Esophagus squamous epithelium (tissue), 5 donors: ENCODE measurements around the gene ACTL10. TPM values are rescaled to one million over a fixed set of nuclear protein-coding genes. Genes with fewer than 3 reads are reported as not detected.

Source experiments
- DNase-seq: peaks from one replicate; lab custom pipeline; 2025; lab: John Stamatoyannopoulos, UW
- H3K27ac ChIP-seq, 4 donors: fragments of 200-600 bp; sonication (generic); one replicate each; pipeline ENCODE4 v1.5.1; 2016 to 2019; ENCODE audit warnings: mild to moderate bottlenecking in 1 of 4
- H3K27me3 ChIP-seq, 4 donors: fragments of 200-600 bp; sonication (generic); 1 replicate in 3 of 4; 2 replicates in 1 of 4; pipeline versions ENCODE4 v1.5.1 to v1.6.0; 2017 to 2021; ENCODE audit warnings: antibody characterized with exemption in 1 of 4
- H3K36me3 ChIP-seq, 3 donors: fragments of 200-600 bp; sonication (generic); one replicate each; pipeline ENCODE4 v1.5.1; 2016 to 2019
- H3K4me1 ChIP-seq, 3 donors: fragments of 200-600 bp; sonication (generic); one replicate each; pipeline ENCODE4 v1.5.1; 2017 to 2019
- H3K4me3 ChIP-seq, 4 donors: fragments of 200-600 bp; sonication (generic); 1 replicate in 3 of 4; 2 replicates in 1 of 4; pipeline ENCODE4 v1.5.1; 2016 to 2019; ENCODE audit warnings: mild to moderate bottlenecking in 2 of 4, moderate library complexity in 1 of 4
- H3K9me3 ChIP-seq, 3 donors: fragments of 200-600 bp; sonication (generic); one replicate each; pipeline ENCODE4 v1.5.1; 2016 to 2019
- POLR2A ChIP-seq, 4 donors: fragments of 450-650 bp; IDR thresholded peaks; one replicate each; pipeline ENCODE4 v1.6.1; 2017; ENCODE audit warnings: antibody characterized with exemption in 4 of 4, mild to moderate bottlenecking in 4 of 4, moderate library complexity in 3 of 4
- WGBS, 2 donors: methylation state at CpG; one replicate each; pipeline ENCODE4 v1.1.5; 2018; 5-methylcytosine and 5-hydroxymethylcytosine counted together
- intact Hi-C: fragments of 100-400 bp; cut with DNase I; formaldehyde crosslinking; loops from one replicate; pipeline ENCODE4 v1.15.0; 2022
- total RNA-seq, 4 donors: library from RNA; depleted of rRNA; stranded (reverse); fragments of >200 nt; gene quantifications; one replicate each; pipeline ENCODE4 v1.1.0, GENCODE V29; 2016
- TF ChIP-seq, protein P1 (sequence below), 6 experiments: fragments of 450-650 bp in 4 of 6; fragments of 200-600 bp in 2 of 6; sonication (generic) in 2 of 6; IDR thresholded peaks; one replicate each; pipeline ENCODE4 v1.5.1; 2016 to 2019; ENCODE audit warnings: antibody characterized with exemption in 6 of 6, mild to moderate bottlenecking in 4 of 6, moderate library complexity in 4 of 6
- donor health status: DM: yes; HTN: yes; CAD: no.

Gene ACTL10
- total RNA-seq, 4 donors from 2014 or later = 1.8 to 4.4 (median 3.5) TPM

DNA sequence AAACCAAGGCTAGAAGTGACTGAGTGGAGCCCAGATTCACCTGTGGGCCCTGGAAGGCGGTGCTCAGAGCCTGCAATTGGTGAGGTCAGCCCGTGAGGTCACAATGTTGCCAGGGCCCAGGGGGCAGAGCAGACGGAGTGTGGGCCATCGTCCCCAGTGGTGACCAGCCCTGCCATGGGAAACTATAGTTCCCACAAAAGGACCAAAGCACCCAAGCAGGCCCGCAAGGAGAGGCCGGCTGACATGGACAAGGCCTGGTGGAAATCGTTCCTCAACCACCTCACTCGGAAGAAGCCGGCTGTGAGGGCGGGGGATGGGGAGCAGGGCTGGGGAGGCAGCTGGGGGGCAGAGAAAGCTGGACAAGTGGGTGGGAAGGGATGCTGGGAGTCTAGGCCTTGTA is 4.6 kb upstream of the ACTL10 start, which contains the start of gene C20orf144:
Gene C20orf144, plus strand, starts transcription at position 156 of the 400 bp plus-strand sequence. Its CDS starts 19 bp downstream, at position 175.
- Histone ChIP-seq H3K4me3 (peak within 1 kb of the TSS; percentile 51 to 83 (median 66)), H3K36me3 (peaks cover 10 to 33% (median 10%) of the 10 kb centered on the region in 3 donors), H3K27me3 (no peaks in the 10 kb centered on the region), H3K27ac (peak within 1 kb of the TSS; percentile 87 to 95 (median 90)), H3K4me1 (peaks cover 20 to 40% (median 26%) of the 10 kb centered on the region in 3 donors), H3K9me3 (no peaks in the 10 kb centered on the region)
- no peak for DNase-seq
- intact Hi-C loops = no loop called here
- no peak for TF ChIP-seq POLR2A (IDR thresholded peaks at IDR 0.05)
- TF ChIP-seq, protein P1, sequence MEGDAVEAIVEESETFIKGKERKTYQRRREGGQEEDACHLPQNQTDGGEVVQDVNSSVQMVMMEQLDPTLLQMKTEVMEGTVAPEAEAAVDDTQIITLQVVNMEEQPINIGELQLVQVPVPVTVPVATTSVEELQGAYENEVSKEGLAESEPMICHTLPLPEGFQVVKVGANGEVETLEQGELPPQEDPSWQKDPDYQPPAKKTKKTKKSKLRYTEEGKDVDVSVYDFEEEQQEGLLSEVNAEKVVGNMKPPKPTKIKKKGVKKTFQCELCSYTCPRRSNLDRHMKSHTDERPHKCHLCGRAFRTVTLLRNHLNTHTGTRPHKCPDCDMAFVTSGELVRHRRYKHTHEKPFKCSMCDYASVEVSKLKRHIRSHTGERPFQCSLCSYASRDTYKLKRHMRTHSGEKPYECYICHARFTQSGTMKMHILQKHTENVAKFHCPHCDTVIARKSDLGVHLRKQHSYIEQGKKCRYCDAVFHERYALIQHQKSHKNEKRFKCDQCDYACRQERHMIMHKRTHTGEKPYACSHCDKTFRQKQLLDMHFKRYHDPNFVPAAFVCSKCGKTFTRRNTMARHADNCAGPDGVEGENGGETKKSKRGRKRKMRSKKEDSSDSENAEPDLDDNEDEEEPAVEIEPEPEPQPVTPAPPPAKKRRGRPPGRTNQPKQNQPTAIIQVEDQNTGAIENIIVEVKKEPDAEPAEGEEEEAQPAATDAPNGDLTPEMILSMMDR (IDR thresholded peaks at IDR 0.05) = no peak
- 95 to 96% methylated on average over 4 to 9 of the region's 10 CpGs for WGBS, 2 donors

DNA sequence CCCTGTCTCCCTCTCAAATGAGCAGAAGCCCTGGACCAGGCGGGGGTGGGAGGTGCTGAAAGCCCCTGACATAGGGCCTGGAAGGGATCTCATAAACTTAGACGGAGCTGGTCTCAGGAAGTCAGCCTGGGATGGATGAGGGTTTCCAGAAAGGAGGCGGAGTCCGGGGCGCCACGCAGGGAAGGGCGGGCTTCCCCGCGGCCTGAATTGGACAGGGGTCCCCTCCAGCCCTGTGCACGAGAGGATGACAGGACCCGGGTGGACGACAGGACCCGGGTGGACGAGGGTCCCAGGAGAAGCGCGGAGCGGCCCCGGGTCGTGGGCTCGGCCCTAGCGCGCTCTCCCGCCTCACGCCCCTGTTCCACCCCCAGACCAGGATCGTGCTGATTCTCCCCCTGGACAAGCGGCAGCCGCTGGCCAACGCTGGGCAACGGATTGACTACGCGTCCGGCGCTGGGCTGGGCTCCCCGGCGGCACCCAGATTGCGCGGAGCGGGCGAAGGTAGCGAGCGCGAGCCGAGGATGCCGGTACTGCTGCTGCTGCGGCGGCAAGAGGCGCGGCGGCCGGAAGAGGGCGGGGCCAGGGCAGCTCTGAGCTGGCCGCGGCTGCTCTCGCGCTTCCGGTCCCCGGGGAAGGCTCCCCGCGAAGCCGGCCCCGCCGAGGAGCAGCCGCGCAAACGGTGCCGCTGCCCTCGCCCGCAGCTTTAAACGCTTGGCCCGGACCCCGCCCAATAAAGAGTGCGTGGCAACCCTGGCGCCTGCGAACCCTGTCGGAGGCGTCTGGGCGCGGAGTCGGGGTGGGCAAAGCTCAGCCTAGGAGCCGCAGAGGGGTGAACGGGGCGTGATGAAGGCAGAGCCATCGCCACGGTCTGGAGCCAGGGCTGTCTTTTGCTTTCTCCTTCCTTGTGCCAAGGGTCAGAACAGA is 3.3 kb upstream of the ACTL10 start:
- DNase-seq = no peak
- TF ChIP-seq, protein P1 (IDR thresholded peaks at IDR 0.05) = peak in 2 of 6 experiments; percentile 15 to 21
- TF ChIP-seq POLR2A (IDR thresholded peaks at IDR 0.05) = peak in 3 of 4 donors; percentile 12 to 84 (median 74)
- no peaks in the 10 kb centered on the region for H3K27me3 ChIP-seq
- intact Hi-C loops = no loop called here
- WGBS, 2 donors = 0% methylated on average over 11 of the region's 84 CpGs; no CpG with 5 or more reads in 1 of the 2 donors
- peaks cover 29 to 52% (median 39%) of the 10 kb centered on the region in 3 donors for H3K4me1 ChIP-seq
- peaks cover 10 to 21% (median 10%) of the 10 kb centered on the region in 3 donors for H3K36me3 ChIP-seq
- peak overlapping the region; percentile 87 to 95 (median 90) for H3K27ac ChIP-seq
- no peaks in the 10 kb centered on the region for H3K9me3 ChIP-seq
- peak overlapping the region; percentile 51 to 83 (median 66) for H3K4me3 ChIP-seq

DNA sequence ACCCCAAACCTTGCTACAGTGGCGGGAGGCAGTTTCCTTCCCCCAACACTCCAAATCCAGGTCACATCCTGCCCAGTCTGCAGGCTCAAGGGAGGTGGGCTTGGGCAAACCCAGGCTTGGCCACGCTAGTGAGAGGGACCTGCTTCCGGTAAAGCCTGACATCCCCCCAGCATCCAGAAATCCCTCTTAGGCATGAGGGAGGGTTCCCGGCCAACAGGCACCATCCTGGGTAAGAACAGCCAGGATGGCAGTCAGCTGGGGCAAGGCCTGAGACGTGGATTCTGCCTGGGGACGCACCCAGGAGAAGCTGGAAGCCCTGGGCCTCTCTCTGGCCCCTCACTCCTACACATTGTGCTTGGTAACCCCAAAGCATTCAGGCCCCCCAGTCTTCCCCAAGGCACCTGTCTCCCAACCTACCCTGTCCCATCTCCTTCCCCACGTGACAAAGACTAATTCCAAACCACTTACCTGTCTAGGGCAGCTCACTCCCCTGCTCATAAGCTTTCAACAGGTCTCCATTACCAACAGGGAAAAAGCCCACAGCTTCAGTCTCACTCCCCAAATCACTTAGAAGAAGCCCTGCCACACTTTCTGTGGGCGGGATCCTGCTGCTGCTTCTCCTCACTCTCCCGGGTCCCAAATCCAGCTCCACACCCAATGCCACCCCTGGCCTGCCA is 2.5 kb upstream of the ACTL10 start:
- Histone ChIP-seq H3K27me3 (no peaks in the 10 kb centered on the region), H3K9me3 (no peaks in the 10 kb centered on the region), H3K27ac (peak overlapping the region; percentile 87 to 95 (median 90)), H3K4me1 (peaks cover 31 to 60% (median 41%) of the 10 kb centered on the region in 3 donors), H3K36me3 (peaks cover 7 to 19% (median 8%) of the 10 kb centered on the region in 3 donors), H3K4me3 (peak overlapping the region; percentile 51 to 83 (median 66))
- DNase-seq = no peak
- intact Hi-C loops = no loop called here
- no peak for TF ChIP-seq POLR2A (IDR thresholded peaks at IDR 0.05)
- TF ChIP-seq, protein P1 (IDR thresholded peaks at IDR 0.05) = no peak
- 33 to 54% methylated on average over 4 to 6 of the region's 9 CpGs for WGBS, 2 donors

DNA sequence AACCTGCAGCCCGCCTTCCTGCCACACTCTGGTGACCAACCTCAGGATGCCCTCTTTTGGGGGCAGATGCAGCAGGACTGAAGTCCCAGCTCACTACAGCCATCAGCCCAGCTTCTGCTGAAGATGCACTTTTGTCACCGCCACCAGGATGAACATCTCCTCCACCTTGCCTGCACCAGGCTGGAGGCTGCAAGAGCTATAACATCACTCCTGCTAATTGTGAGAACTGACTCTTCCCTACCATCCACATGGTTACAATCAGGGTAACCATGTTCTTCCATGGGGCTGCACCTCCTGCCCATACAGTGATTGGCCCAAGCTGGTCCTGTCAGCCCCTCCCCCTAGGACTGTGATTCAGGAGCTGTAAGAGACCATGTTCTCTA is 2.0 kb upstream of the ACTL10 start:
- H3K4me1 ChIP-seq = peaks cover 31 to 63% (median 41%) of the 10 kb centered on the region in 3 donors
- no peaks in the 10 kb centered on the region for H3K9me3 ChIP-seq
- no peak for TF ChIP-seq POLR2A (IDR thresholded peaks at IDR 0.05)
- TF ChIP-seq, protein P1 (IDR thresholded peaks at IDR 0.05) = no peak
- no peak overlapping the region for H3K4me3 ChIP-seq
- H3K27me3 ChIP-seq = no peaks in the 10 kb centered on the region
- DNase-seq = no peak
- intact Hi-C loops = loop anchor here (5.0 kb wide), 1 partner anchor 207 kb away; no protein-coding TSS in a partner anchor
- H3K36me3 ChIP-seq = peaks cover 2 to 19% (median 2%) of the 10 kb centered on the region in 3 donors
- WGBS, 2 donors = 94 to 100% methylated on average over 2 of the region's 2 CpGs
- peak overlapping the region in 2 of 4 donors; percentile 90 to 95 for H3K27ac ChIP-seq
